ENCODE data around the gene SMNDC1. TPM values are rescaled to one million over a fixed set of nuclear protein-coding genes. Genes with fewer than 3 reads are reported as not detected.
"Not testable (repeated sequence)": the region's sequence is repeated elsewhere in the genome, so short reads cannot be mapped to it uniquely, and the experiment has no call there.

SMNDC1 gene
- total RNA-seq, 1 experiment from 2014 or later: 6.6 TPM

DNA sequence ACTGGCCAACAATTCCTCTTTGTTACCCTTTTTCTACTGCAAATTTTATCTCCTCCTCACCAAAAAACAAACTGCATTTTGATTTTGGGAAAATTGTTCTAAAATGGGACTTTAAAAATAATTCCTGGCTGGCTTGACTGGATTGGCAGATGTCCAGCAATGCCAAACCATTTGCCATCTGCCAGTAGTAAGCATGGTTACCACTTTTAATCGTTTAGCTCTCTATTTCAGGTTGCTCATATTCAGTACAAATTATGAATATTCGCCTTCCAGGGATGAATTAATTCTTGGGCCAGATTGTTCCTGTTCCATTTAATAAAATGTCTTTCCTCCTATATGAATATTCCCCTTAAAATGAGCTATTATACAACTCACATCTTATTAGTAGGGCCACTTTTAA lies 35.7 kb downstream of the SMNDC1 start:
- H3K36me3 ChIP-seq: no peaks in the 10 kb centered on the region
- DNase-seq (ENCODE audit: low read depth in 1 of 2, low spot score in 2 of 2): no peak
- H3K27me3 ChIP-seq (replicated peaks): no peaks in the 10 kb centered on the region
- H3K9me3 ChIP-seq (replicated peaks): no peaks in the 10 kb centered on the region
- no peaks in the 10 kb centered on the region for H3K4me1 ChIP-seq (replicated peaks)
- H3K27ac ChIP-seq: no peak overlapping the region
- H3K4me3 ChIP-seq: no peak overlapping the region

GRCh38 chr10:110268442-110268841 lies 36.3 kb downstream of the SMNDC1 start:
- no peak for DNase-seq (ENCODE audit: low read depth in 1 of 2, low spot score in 2 of 2)
- H3K27me3 ChIP-seq (replicated peaks): no peaks in the 10 kb centered on the region
- no peaks in the 10 kb centered on the region for H3K4me1 ChIP-seq (replicated peaks)
- H3K9me3 ChIP-seq (replicated peaks): no peaks in the 10 kb centered on the region
- H3K36me3 ChIP-seq: no peaks in the 10 kb centered on the region
- no peak overlapping the region for H3K27ac ChIP-seq
- no peak overlapping the region for H3K4me3 ChIP-seq

DNA sequence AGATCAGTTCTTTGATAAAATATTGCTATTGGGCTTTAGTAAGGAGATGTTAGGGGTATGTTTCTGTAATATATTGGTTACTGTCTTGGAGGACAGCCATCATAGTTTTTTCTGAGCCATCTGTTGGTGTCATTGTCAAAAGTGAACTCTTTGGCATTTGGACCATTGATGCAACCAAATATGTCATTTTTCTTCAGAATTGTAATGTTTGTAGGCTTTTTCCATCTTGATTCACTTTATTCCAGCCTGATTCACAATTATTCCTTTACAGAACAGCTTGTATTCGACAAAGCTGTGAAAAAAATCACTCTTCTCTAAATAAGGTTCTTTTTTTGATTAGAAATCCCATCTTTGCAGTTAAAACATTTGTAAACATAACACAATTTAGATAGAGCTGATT lies 37.4 kb downstream of the SMNDC1 start:
- H3K27ac ChIP-seq: no peak overlapping the region
- H3K9me3 ChIP-seq (replicated peaks): no peaks in the 10 kb centered on the region
- DNase-seq (ENCODE audit: low read depth in 1 of 2, low spot score in 2 of 2): no peak
- H3K4me3 ChIP-seq: no peak overlapping the region
- no peaks in the 10 kb centered on the region for H3K4me1 ChIP-seq (replicated peaks)
- H3K36me3 ChIP-seq: no peaks in the 10 kb centered on the region
- no peaks in the 10 kb centered on the region for H3K27me3 ChIP-seq (replicated peaks)

DNA sequence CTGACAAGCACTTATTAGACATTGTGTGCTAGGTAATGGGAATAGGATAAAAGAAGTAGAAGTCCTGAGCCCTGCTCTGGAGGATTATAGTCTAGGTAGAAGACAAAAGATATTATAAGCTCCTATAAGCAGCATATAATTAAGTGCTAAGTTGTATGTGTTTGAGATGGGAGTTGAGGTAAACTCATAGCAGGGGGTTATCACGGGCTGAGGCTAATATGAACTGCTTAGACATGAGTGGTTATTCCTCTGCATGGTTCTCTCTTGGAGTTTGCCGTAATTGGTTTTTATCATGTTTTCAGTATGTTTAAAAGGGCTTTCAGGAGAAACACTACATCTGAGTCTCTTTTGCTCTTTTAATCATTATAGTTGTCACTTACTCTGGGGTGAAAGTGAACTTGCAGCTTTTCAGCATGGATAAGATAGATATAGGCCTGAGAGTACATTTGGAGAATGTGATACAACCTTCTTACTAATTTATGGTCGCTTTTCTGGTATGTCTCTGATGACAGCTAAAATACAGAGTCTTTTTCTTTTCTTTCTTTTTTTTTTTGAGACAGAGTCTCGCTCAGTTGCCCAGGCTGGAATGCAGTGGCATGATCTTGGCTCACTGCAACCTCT lies 39.0 kb downstream of the SMNDC1 start:
- Histone ChIP-seq H3K27ac (no peak overlapping the region), H3K36me3 (no peaks in the 10 kb centered on the region), H3K27me3 (replicated peaks) (no peaks in the 10 kb centered on the region), H3K9me3 (replicated peaks) (no peaks in the 10 kb centered on the region), H3K4me1 (replicated peaks) (peaks cover 9% of the 10 kb centered on the region), H3K4me3 (no peak overlapping the region)
- DNase-seq (ENCODE audit: low read depth in 1 of 2, low spot score in 2 of 2): no peak

GRCh38 chr10:110263164-110263563 lies 41.6 kb downstream of the SMNDC1 start:
- Histone ChIP-seq H3K27ac (no peak overlapping the region), H3K4me3 (no peak overlapping the region), H3K9me3 (replicated peaks) (no peaks in the 10 kb centered on the region), H3K27me3 (replicated peaks) (no peaks in the 10 kb centered on the region), H3K4me1 (replicated peaks) (peaks cover 10% of the 10 kb centered on the region), H3K36me3 (no peaks in the 10 kb centered on the region)
- no peak for DNase-seq (ENCODE audit: low read depth in 1 of 2, low spot score in 2 of 2)

- H3K4me1 ChIP-seq (replicated peaks): peaks cover 10% of the 10 kb centered on the region
- no peaks in the 10 kb centered on the region for H3K36me3 ChIP-seq
- no peaks in the 10 kb centered on the region for H3K9me3 ChIP-seq (replicated peaks)
- H3K27me3 ChIP-seq (replicated peaks): no peaks in the 10 kb centered on the region
- DNase-seq (ENCODE audit: low read depth in 1 of 2, low spot score in 2 of 2): peak; percentile 56 to 87
- peak overlapping the region; percentile 7; the same call in 1 of the 2 replicates for H3K27ac ChIP-seq
- no peak overlapping the region for H3K4me3 ChIP-seq
Measured at GRCh38 chr10:110260746-110261477, 43.8 kb downstream of the SMNDC1 start.

DNA sequence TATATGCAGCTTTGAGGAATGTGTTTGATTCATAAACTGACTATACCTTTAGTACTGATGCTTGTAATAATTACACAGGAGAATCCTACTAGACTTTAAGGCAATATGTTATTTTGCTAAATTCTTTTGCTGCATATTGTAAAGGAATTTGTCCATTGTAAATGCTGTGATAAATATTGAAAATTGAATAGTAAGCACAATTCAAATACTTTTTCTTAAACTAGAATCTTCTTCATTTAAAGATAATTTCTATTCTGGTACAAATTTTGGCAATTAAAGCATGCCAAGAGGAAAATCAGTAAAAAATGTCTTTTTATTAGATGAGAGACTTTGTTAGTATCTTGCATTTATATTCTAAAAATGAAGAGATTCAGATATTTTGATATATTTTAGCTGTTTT lies 45.4 kb downstream of the SMNDC1 start:
- no peak for DNase-seq (ENCODE audit: low read depth in 1 of 2, low spot score in 2 of 2)
- Histone ChIP-seq H3K36me3 (no peaks in the 10 kb centered on the region), H3K27ac (no peak overlapping the region), H3K4me1 (replicated peaks) (peaks cover 10% of the 10 kb centered on the region), H3K4me3 (no peak overlapping the region), H3K9me3 (replicated peaks) (no peaks in the 10 kb centered on the region), H3K27me3 (replicated peaks) (no peaks in the 10 kb centered on the region)

DNA sequence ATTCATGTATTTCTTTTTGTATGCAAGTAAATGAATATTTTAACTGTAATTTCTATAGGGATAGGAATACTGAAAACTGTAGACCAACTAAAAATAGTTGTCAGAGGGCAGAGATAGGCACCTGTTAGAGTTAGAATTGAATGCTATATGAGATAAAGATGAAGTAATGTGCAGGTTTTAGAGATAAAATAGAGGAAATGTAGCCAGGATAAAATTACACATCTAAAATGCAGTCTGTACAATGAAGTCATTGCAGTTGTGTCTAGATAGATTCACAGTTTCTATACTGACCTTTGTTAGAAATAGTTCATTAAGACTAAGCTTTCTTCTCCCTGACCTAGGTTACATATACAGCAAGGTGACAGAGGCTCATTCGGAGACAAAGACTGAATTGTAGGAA lies 46.2 kb downstream of the SMNDC1 start:
- Histone ChIP-seq H3K36me3 (no peaks in the 10 kb centered on the region), H3K27me3 (replicated peaks) (no peaks in the 10 kb centered on the region), H3K4me1 (replicated peaks) (peaks cover 10% of the 10 kb centered on the region), H3K4me3 (no peak overlapping the region), H3K9me3 (replicated peaks) (no peaks in the 10 kb centered on the region), H3K27ac (no peak overlapping the region)
- no peak for DNase-seq (ENCODE audit: low read depth in 1 of 2, low spot score in 2 of 2)

- Histone ChIP-seq H3K4me3 (no peak overlapping the region), H3K27me3 (replicated peaks) (no peaks in the 10 kb centered on the region), H3K36me3 (no peaks in the 10 kb centered on the region), H3K4me1 (replicated peaks) (no peaks in the 10 kb centered on the region), H3K9me3 (replicated peaks) (no peaks in the 10 kb centered on the region), H3K27ac (no peak overlapping the region)
- DNase-seq (ENCODE audit: low read depth in 1 of 2, low spot score in 2 of 2): no peak
Measured at GRCh38 chr10:110254467-110254866, 50.3 kb downstream of the SMNDC1 start.

- Histone ChIP-seq H3K36me3 (no peaks in the 10 kb centered on the region), H3K9me3 (replicated peaks) (no peaks in the 10 kb centered on the region), H3K4me3 (no peak overlapping the region), H3K27me3 (replicated peaks) (no peaks in the 10 kb centered on the region), H3K27ac (no peak overlapping the region), H3K4me1 (replicated peaks) (no peaks in the 10 kb centered on the region)
- no peak for DNase-seq (ENCODE audit: low read depth in 1 of 2, low spot score in 2 of 2)
Measured at GRCh38 chr10:110252151-110252550, 52.6 kb downstream of the SMNDC1 start.

DNA sequence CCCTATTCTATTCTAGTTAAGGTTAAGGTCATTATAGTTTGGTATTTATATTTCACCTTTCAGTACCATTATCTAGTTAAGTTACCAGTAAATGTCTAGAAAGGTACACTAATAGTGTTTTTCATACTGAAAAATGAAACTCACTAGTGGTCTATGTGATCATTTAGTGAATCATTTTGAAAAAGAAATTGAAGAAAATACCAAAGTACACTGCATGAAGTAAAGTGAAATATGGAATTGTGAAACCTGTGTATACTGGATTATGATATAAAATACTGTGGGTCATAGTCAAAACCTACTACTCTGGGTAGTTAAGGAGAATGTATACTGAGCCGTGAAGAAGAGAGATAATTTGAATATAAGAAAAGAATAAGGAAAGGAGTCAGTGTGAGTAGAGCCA lies 53.3 kb downstream of the SMNDC1 start:
- H3K4me1 ChIP-seq (replicated peaks); H3K36me3 ChIP-seq; H3K4me3 ChIP-seq; DNase-seq (ENCODE audit: low read depth in 1 of 2, low spot score in 2 of 2); H3K9me3 ChIP-seq (replicated peaks); H3K27me3 ChIP-seq (replicated peaks); H3K27ac ChIP-seq: not testable (repeated sequence)

GRCh38 chr10:110249489-110249888 lies 55.2 kb downstream of the SMNDC1 start:
- not testable (repeated sequence) for H3K9me3 ChIP-seq (replicated peaks); H3K27ac ChIP-seq; H3K4me1 ChIP-seq (replicated peaks); H3K27me3 ChIP-seq (replicated peaks); H3K36me3 ChIP-seq; DNase-seq (ENCODE audit: low read depth in 1 of 2, low spot score in 2 of 2); H3K4me3 ChIP-seq

GRCh38 chr10:110247833-110248232 lies 56.9 kb downstream of the SMNDC1 start:
- not testable (repeated sequence) for H3K36me3 ChIP-seq; H3K27me3 ChIP-seq (replicated peaks); H3K27ac ChIP-seq

GRCh38 chr10:110244550-110244949 lies 60.2 kb downstream of the SMNDC1 start:
- Histone ChIP-seq H3K36me3 (no peaks in the 10 kb centered on the region), H3K27ac (no peak overlapping the region), H3K27me3 (replicated peaks) (no peaks in the 10 kb centered on the region), H3K4me3 (no peak overlapping the region), H3K9me3 (replicated peaks) (no peaks in the 10 kb centered on the region), H3K4me1 (replicated peaks) (no peaks in the 10 kb centered on the region)
- DNase-seq (ENCODE audit: low read depth in 1 of 2, low spot score in 2 of 2): no peak

More at GRCh38 chr10:110247833-110248232, 56.9 kb downstream of the SMNDC1 start:
- not testable (repeated sequence) for H3K4me3 ChIP-seq; H3K4me1 ChIP-seq (replicated peaks); DNase-seq (ENCODE audit: low read depth in 1 of 2, low spot score in 2 of 2); H3K9me3 ChIP-seq (replicated peaks)
